A549 (cell line): ENCODE measurements around the gene SLC4A3. TPM values are rescaled to one million over a fixed set of nuclear protein-coding genes. Genes with fewer than 3 reads are reported as not detected.

ENCODE experiments used
- ATAC-seq, 2 experiments: fragments of 200-7000 bp in 1 of 2; fragments of >200 bp in 1 of 2; cut with Nextera tagmentation in 1 of 2; cut with Tn5 transposase in 1 of 2; 3 replicates each; pipeline versions ENCODE4 v1.8.0 to v1.9.1; 2018 to 2020; ENCODE audit warnings: mild to moderate bottlenecking in 1 of 2, moderate library complexity in 1 of 2
- CTCF ChIA-PET: fragments of 300-600 bp; sonication (Branson Sonifier 250); formaldehyde crosslinking; extraction: SDS; loops from one replicate; lab custom pipeline; 2021; ENCODE audit warnings: antibody characterized with exemption, inconsistent platforms; lab: Yijun Ruan, JAX
- POLR2A ChIA-PET: fragments of 350-600 bp; formaldehyde crosslinking; extraction: SDS; loops from one replicate; lab custom pipeline; 2021; ENCODE audit warnings: antibody characterized with exemption, inconsistent platforms; lab: Yijun Ruan, JAX
- DNase-seq, 2 experiments: peaks; one replicate each; pipeline versions ENCODE4 v3.0.0 to v3.0.0-alpha.2; 2011 to 2016; ENCODE audit warnings: low read depth in 1 of 2, low spot score in 1 of 2
- FAIRE-seq: peaks from 2 replicates; lab custom pipeline; 2011; peaks lifted over from hg19 to GRCh38; lab: Jason Lieb, UNC
- H3K27ac ChIP-seq, 2 experiments: fragments of >200 bp; sonication (Bioruptor Twin); formaldehyde crosslinking; 3 replicates each; pipeline ENCODE4 v1.5.1; 2016 to 2017
- H3K4me1 ChIP-seq: fragments of >200 bp; sonication (Bioruptor Twin); formaldehyde crosslinking; 3 replicates; pipeline ENCODE4 v1.6.1; 2016
- H3K4me2 ChIP-seq: fragments of >200 bp; sonication (Bioruptor Twin); formaldehyde crosslinking; 3 replicates; pipeline ENCODE4 v1.6.1; 2016
- H3K4me3 ChIP-seq: fragments of >200 bp; sonication (Bioruptor Twin); formaldehyde crosslinking; 3 replicates; pipeline ENCODE4 v1.5.1; 2016
- H3K9me3 ChIP-seq: fragments of >200 bp; sonication (Bioruptor Twin); formaldehyde crosslinking; 3 replicates; pipeline ENCODE4 v1.6.1; 2016
- ATOH8 ChIP-seq: fragments of 250-450 bp; sonication (Bioruptor Pico); IDR thresholded peaks from 2 replicates; pipeline ENCODE4 v1.5.0; 2020; ENCODE audit warnings: low read depth, mild to moderate bottlenecking, moderate library complexity
- BHLHE40 ChIP-seq: IDR thresholded peaks from 2 replicates; pipeline ENCODE4 v1.6.1; 2012; ENCODE audit warnings: low read depth, low read length, inconsistent platforms
- CBX2 ChIP-seq: fragments of 200-600 bp; sonication (generic); IDR thresholded peaks from 2 replicates; pipeline ENCODE4 v1.6.1; 2016; ENCODE audit warnings: low read depth, mild to moderate bottlenecking, borderline replicate concordance
- CHD4 ChIP-seq: fragments of 200-600 bp; sonication (generic); IDR thresholded peaks from 2 replicates; pipeline ENCODE4 v1.6.1; 2016; ENCODE audit warnings: antibody characterized with exemption, mild to moderate bottlenecking, borderline replicate concordance
- GATA3 ChIP-seq: IDR thresholded peaks from 2 replicates; pipeline ENCODE4 v1.6.1; 2012; ENCODE audit warnings: borderline replicate concordance
- HDAC2 ChIP-seq: fragments of 200-600 bp; sonication (generic); IDR thresholded peaks from 2 replicates; pipeline ENCODE4 v1.6.1; 2016
- HES2 ChIP-seq: fragments of >200 bp; sonication (Bioruptor Twin); formaldehyde crosslinking; IDR thresholded peaks from 2 replicates; pipeline ENCODE4 v1.6.1; 2016
- HOXB13 ChIP-seq: fragments of 250-450 bp; sonication (Bioruptor Pico); IDR thresholded peaks from 2 replicates; pipeline ENCODE4 v1.5.0; 2020; ENCODE audit warnings: low read depth, mild to moderate bottlenecking, moderate library complexity
- JUNB ChIP-seq: fragments of >200 bp; sonication (Bioruptor Twin); formaldehyde crosslinking; IDR thresholded peaks from 2 replicates; pipeline ENCODE4 v1.6.1; 2016
- KDM5A ChIP-seq: fragments of 200-600 bp; sonication (generic); IDR thresholded peaks from 2 replicates; pipeline ENCODE4 v1.6.1; 2016; ENCODE audit warnings: antibody characterized with exemption, mild to moderate bottlenecking
- MYC ChIP-seq: IDR thresholded peaks from 2 replicates; pipeline ENCODE4 v1.6.1; 2012; ENCODE audit warnings: mild to moderate bottlenecking, inconsistent platforms, low read length, improper control_type of control experiment, borderline replicate concordance
- NPAS2 ChIP-seq: fragments of 250-450 bp; sonication (Bioruptor Pico); IDR thresholded peaks from 2 replicates; pipeline ENCODE4 v1.8.0; 2022; ENCODE audit warnings: mild to moderate bottlenecking, moderate library complexity, borderline replicate concordance
- NR3C1 ChIP-seq: fragments of >200 bp; sonication (Bioruptor Twin); formaldehyde crosslinking; IDR thresholded peaks from 3 replicates; pipeline ENCODE4 v1.6.1; 2017
- PHF8 ChIP-seq: fragments of 200-600 bp; sonication (generic); IDR thresholded peaks from 2 replicates; pipeline ENCODE4 v1.6.1; 2016; ENCODE audit warnings: low read depth, mild to moderate bottlenecking, antibody characterized with exemption, moderate library complexity, borderline replicate concordance
- SMC3 ChIP-seq: fragments of >200 bp; sonication (Bioruptor Twin); formaldehyde crosslinking; IDR thresholded peaks from 3 replicates; pipeline ENCODE4 v1.6.1; 2018; ENCODE audit warnings: inconsistent platforms
- ZFP36 ChIP-seq: fragments of 450-650 bp; IDR thresholded peaks from 2 replicates; pipeline ENCODE4 v1.6.1; 2014; ENCODE audit warnings: borderline replicate concordance; ENCODE audit not compliant: partially characterized antibody
- ZSCAN20 ChIP-seq: fragments of 250-450 bp; sonication (Bioruptor Pico); IDR thresholded peaks from 2 replicates; pipeline ENCODE4 v1.8.0; 2022; ENCODE audit warnings: mild to moderate bottlenecking, moderate library complexity
- WGBS: methylation state at CpG from one replicate; pipeline ENCODE4 v1.1.6; 2017; ENCODE audit errors: missing lambda C conversion rate; 5-methylcytosine and 5-hydroxymethylcytosine counted together
- polyA plus RNA-seq, 4 experiments: library from polyadenylated mRNA; depleted of rRNA in 3 of 4; stranded (reverse); fragments of >200 nt; fragmentation: RNase III in 1 of 4; extraction: RNeasy Plus Mini Kit Qiagen cat#74134 plus additional on column Dnase treatment in 1 of 4; gene quantifications; 2 replicates in 3 of 4; 3 replicates in 1 of 4; pipeline ENCODE4 v1.2.3, GENCODE V29; 2011 to 2017
- TF ChIP-seq, protein P1 (sequence below): fragments of 200-600 bp; sonication (generic); IDR thresholded peaks from 2 replicates; pipeline ENCODE4 v1.6.1; 2016; ENCODE audit warnings: antibody characterized with exemption, mild to moderate bottlenecking, moderate library complexity
- TF ChIP-seq, protein P2 (sequence below): IDR thresholded peaks from 2 replicates; pipeline ENCODE4 v1.6.1; 2012
- TF ChIP-seq, protein P3 (sequence below): IDR thresholded peaks from 2 replicates; pipeline ENCODE4 v1.6.1; 2012; ENCODE audit warnings: low read depth, borderline replicate concordance

SLC4A3 gene
- polyA plus RNA-seq, 2 of the 4 experiments (the other 2 are of a cell fraction), result 1.4 to 3.6 TPM

- TF ChIP-seq, protein P1, sequence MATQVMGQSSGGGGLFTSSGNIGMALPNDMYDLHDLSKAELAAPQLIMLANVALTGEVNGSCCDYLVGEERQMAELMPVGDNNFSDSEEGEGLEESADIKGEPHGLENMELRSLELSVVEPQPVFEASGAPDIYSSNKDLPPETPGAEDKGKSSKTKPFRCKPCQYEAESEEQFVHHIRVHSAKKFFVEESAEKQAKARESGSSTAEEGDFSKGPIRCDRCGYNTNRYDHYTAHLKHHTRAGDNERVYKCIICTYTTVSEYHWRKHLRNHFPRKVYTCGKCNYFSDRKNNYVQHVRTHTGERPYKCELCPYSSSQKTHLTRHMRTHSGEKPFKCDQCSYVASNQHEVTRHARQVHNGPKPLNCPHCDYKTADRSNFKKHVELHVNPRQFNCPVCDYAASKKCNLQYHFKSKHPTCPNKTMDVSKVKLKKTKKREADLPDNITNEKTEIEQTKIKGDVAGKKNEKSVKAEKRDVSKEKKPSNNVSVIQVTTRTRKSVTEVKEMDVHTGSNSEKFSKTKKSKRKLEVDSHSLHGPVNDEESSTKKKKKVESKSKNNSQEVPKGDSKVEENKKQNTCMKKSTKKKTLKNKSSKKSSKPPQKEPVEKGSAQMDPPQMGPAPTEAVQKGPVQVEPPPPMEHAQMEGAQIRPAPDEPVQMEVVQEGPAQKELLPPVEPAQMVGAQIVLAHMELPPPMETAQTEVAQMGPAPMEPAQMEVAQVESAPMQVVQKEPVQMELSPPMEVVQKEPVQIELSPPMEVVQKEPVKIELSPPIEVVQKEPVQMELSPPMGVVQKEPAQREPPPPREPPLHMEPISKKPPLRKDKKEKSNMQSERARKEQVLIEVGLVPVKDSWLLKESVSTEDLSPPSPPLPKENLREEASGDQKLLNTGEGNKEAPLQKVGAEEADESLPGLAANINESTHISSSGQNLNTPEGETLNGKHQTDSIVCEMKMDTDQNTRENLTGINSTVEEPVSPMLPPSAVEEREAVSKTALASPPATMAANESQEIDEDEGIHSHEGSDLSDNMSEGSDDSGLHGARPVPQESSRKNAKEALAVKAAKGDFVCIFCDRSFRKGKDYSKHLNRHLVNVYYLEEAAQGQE, result no peak
Observed at GRCh38 chr2:219622472-219622871, 5.0 kb upstream of the SLC4A3 start (continued).

DNA sequence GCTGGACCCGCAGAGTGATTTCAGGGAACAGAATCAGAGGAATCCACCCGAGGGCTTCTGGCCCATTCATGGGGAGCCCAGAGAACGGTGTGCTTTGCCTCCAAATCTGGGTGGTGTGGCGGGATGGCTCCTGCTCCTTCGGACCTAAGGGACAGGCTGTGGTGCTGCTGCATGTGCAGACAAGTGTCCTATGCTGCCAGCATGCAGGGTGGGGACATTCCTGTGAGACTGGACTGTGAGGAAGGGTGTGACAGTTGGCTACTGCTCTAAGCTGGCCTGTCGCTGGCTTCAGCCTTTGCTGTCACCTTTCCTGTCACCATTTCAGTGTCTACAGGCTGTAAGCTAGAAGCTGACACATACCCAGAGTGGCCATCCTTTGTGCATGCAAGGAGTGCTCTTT, 2.9 kb upstream of the SLC4A3 start:
- CTCF ChIA-PET, result interaction anchor here (1.2 kb wide), 1 partner anchor 29 kb away, joined by 3 read pairs; no protein-coding TSS in a partner anchor
- Histone ChIP-seq H3K4me2 (no peak overlapping the region), H3K4me3 (no peak overlapping the region), H3K9me3 (no peaks in the 10 kb centered on the region)
- ATAC-seq, result no peak
- TF ChIP-seq KDM5A, result no peak
- TF ChIP-seq, protein P2, sequence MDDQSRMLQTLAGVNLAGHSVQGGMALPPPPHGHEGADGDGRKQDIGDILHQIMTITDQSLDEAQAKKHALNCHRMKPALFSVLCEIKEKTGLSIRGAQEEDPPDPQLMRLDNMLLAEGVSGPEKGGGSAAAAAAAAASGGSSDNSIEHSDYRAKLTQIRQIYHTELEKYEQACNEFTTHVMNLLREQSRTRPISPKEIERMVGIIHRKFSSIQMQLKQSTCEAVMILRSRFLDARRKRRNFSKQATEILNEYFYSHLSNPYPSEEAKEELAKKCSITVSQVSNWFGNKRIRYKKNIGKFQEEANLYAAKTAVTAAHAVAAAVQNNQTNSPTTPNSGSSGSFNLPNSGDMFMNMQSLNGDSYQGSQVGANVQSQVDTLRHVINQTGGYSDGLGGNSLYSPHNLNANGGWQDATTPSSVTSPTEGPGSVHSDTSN, result no peak
- no peak for TF ChIP-seq MYC
- no peak for TF ChIP-seq HDAC2
- TF ChIP-seq NPAS2 (CRISPR knock-in tag), result no peak
- TF ChIP-seq, protein P3, sequence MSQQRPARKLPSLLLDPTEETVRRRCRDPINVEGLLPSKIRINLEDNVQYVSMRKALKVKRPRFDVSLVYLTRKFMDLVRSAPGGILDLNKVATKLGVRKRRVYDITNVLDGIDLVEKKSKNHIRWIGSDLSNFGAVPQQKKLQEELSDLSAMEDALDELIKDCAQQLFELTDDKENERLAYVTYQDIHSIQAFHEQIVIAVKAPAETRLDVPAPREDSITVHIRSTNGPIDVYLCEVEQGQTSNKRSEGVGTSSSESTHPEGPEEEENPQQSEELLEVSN, result no peak
- TF ChIP-seq GATA3, result no peak
- TF ChIP-seq JUNB, result no peak
- no peak for TF ChIP-seq CBX2
- no peak for TF ChIP-seq HOXB13 (CRISPR knock-in tag)
- no peak for TF ChIP-seq SMC3
- TF ChIP-seq, protein P1, result no peak
- no peak for TF ChIP-seq ZSCAN20
- no peak for TF ChIP-seq PHF8
- no peak for TF ChIP-seq ZFP36
- no peak for TF ChIP-seq NR3C1
- TF ChIP-seq BHLHE40, result no peak
- no peak for TF ChIP-seq CHD4
- TF ChIP-seq ATOH8, result no peak
- no peak for TF ChIP-seq HES2
- TF ChIP-seq, all 56 proteins: peak for 0
- POLR2A ChIA-PET, result no interaction called here
- 67% methylated on average over 3 of the region's 6 CpGs for WGBS
- no peak for FAIRE-seq
- no peak overlapping the region for H3K27ac ChIP-seq
- no peak for DNase-seq
- peaks cover 8% of the 10 kb centered on the region; the same call in 2 of the 3 replicates for H3K4me1 ChIP-seq
